Coronary artery (tissue), 2 donors: ENCODE data around the gene PISD.
"Not testable (repeated sequence)": the region's sequence is repeated elsewhere in the genome, so short reads cannot be mapped to it uniquely, and the experiment has no call there.

Experiments
- DNase-seq: peaks from one replicate; pipeline ENCODE4 v3.0.0-alpha.2; 2017; ENCODE audit warnings: low spot score
- H3K27ac ChIP-seq, 2 donors: fragments of 200-600 bp; sonication (generic); one replicate each; pipeline ENCODE4 v1.5.1; 2016 to 2019
- H3K4me3 ChIP-seq: fragments of 200-600 bp; sonication (generic); 2 replicates; pipeline ENCODE4 v1.5.1; 2016; ENCODE audit warnings: mild to moderate bottlenecking, moderate library complexity
- CTCF ChIP-seq: fragments of 200-600 bp; sonication (generic); IDR thresholded peaks from one replicate; pipeline ENCODE4 v1.5.1; 2019; ENCODE audit warnings: antibody characterized with exemption

PISD gene

GRCh38 chr22:31661851-31662667 is at the start of gene PISD:
PISD (minus strand) TSS chr22:31662215; CDS start chr22:31662208, 7 bp downstream.
- no peak for TF ChIP-seq CTCF
- H3K27ac ChIP-seq: peak within 1 kb of the TSS; percentile 32 to 78
- peak within 1 kb of the TSS; percentile 92 for H3K4me3 ChIP-seq
- DNase-seq: peak; percentile 95

- H3K27ac ChIP-seq, DNase-seq, H3K4me3 ChIP-seq: not testable (repeated sequence)
Measured at GRCh38 chr22:31711226-31711625, 49.2 kb upstream of the PISD start.

- Histone ChIP-seq H3K4me3 (no peak overlapping the region), H3K27ac (no peak overlapping the region)
- no peak for DNase-seq
- TF ChIP-seq CTCF: no peak
Measured at GRCh38 chr22:31707519-31707918, 45.5 kb upstream of the PISD start.

- DNase-seq: no peak
- no peak overlapping the region for H3K4me3 ChIP-seq
- H3K27ac ChIP-seq: no peak overlapping the region
- TF ChIP-seq CTCF: no peak
Measured at GRCh38 chr22:31695423-31695822, 33.4 kb upstream of the PISD start.

GRCh38 chr22:31694046-31694445 is 32.0 kb upstream of the PISD start:
- DNase-seq, H3K4me3 ChIP-seq, H3K27ac ChIP-seq: not testable (repeated sequence)

GRCh38 chr22:31692186-31692886 is 30.3 kb upstream of the PISD start:
- Histone ChIP-seq H3K4me3 (no peak overlapping the region), H3K27ac (no peak overlapping the region)
- TF ChIP-seq CTCF: no peak
- DNase-seq: no peak

GRCh38 chr22:31691408-31691807 is 29.4 kb upstream of the PISD start:
- TF ChIP-seq CTCF: no peak
- Histone ChIP-seq H3K27ac (no peak overlapping the region), H3K4me3 (no peak overlapping the region)
- no peak for DNase-seq
